Measurements from ENCODE around the gene SLC22A23. TPM values are rescaled to one million over a fixed set of nuclear protein-coding genes. Genes with fewer than 3 reads are reported as not detected.

The SLC22A23 gene
- total and polyA plus RNA-seq, 2 donors (not counting 1 experiment from before 2014, with no cell fraction given) = 0.18 to 1.4 TPM

DNA sequence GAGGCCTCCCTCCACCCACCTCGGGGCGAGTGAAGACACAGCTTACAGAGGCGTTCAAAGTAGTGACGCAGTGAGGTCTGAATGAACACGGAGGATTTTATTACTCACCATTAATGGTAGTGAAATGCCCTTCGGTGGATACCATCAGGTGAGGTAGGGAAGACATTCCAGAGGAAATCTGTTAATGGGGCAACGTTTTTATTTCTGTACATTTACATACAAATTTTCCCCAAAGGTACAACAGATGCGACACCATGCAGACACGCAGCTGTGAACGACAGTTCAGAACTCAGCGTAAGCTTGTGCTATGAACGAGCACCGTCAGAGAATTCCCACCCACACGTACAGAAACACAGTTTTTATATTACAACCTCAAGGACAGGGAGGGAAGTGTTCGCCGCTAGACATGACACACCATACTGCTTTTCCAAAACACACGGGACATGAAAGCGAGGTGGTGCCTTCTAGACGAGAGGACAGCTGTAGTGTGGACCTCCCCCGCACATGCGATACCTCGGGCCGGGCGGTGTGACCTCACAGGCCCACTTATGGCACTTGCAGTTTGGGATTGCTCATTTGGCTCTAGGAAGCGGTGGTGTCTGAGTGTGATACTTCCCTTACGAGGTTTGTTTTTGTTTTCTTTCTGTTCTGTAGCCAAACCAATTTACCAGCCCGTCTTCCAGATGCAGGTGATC is 187.4 kb downstream of the SLC22A23 start:
- DNase-seq = no peak

DNA sequence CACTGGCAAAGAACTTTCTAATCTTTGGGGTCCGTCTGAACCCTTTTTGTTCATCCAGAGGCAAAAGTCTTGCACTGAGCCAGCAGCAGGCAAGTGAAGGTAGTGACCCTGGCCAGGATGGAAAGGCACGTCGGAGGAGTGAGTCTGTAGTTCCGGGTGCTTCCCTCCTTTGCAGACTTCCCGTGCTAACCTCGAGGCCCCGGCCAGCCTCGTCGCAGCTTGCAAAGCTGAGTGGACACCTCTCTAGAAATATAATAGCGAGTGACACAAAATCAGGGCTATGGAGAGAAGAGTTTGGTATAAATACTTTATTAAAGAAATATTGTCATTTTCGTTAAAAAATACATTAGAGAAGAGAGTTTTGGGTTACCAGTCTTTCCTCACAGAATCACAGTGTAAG is 188.2 kb downstream of the SLC22A23 start:
- peaks cover 0 to 52% of the 10 kb centered on the region in 2 experiments for H3K36me3 ChIP-seq (replicated peaks in 1 of 2; ENCODE audit: control extremely low read depth in 1 of 2, control insufficient read depth in 1 of 2, extremely low read depth in 1 of 2, insufficient read depth in 2 of 2, low read length in 1 of 2)
- H3K4me3 ChIP-seq (ENCODE audit: control extremely low read depth in 1 of 5, extremely low read depth in 1 of 5, insufficient read depth in 1 of 5, low read depth in 2 of 5, low read length in 4 of 5) = no peak overlapping the region
- 93% methylated on average over 4 of the region's 11 CpGs for WGBS (ENCODE audit: insufficient coverage)
- TF ChIP-seq, protein P1, sequence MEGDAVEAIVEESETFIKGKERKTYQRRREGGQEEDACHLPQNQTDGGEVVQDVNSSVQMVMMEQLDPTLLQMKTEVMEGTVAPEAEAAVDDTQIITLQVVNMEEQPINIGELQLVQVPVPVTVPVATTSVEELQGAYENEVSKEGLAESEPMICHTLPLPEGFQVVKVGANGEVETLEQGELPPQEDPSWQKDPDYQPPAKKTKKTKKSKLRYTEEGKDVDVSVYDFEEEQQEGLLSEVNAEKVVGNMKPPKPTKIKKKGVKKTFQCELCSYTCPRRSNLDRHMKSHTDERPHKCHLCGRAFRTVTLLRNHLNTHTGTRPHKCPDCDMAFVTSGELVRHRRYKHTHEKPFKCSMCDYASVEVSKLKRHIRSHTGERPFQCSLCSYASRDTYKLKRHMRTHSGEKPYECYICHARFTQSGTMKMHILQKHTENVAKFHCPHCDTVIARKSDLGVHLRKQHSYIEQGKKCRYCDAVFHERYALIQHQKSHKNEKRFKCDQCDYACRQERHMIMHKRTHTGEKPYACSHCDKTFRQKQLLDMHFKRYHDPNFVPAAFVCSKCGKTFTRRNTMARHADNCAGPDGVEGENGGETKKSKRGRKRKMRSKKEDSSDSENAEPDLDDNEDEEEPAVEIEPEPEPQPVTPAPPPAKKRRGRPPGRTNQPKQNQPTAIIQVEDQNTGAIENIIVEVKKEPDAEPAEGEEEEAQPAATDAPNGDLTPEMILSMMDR (IDR thresholded peaks at IDR 0.05) = no peak
- TF ChIP-seq EZH2 (IDR thresholded peaks at IDR 0.05; ENCODE audit: borderline replicate concordance, insufficient read depth, low read depth, low read length, poor library complexity, severe bottlenecking) = no peak
- H3K27ac Mint-ChIP-seq = no peak overlapping the region
- ATAC-seq (ENCODE audit: low read depth) (no peak), DNase-seq (no peak)
- H3K79me2 ChIP-seq (ENCODE audit: control insufficient read depth, insufficient read depth, low read length) = peaks cover 42% of the 10 kb centered on the region
- intact Hi-C loops (cut with micrococcal nuclease) = no loop called here
- no peaks in the 10 kb centered on the region for H3K9me3 ChIP-seq (ENCODE audit: control extremely low read depth in 1 of 3, control insufficient read depth in 2 of 3, insufficient read depth in 1 of 3, low read length in 2 of 3)
- no peak overlapping the region for H2AFZ ChIP-seq (ENCODE audit: insufficient read depth, low read depth, low read length, poor library complexity, severe bottlenecking)
- H3K9me3 Mint-ChIP-seq (ENCODE audit: insufficient read depth) = no peaks in the 10 kb centered on the region
- H3K4me1 ChIP-seq (ENCODE audit: control insufficient read depth in 2 of 2, insufficient read depth in 2 of 2, low read length in 2 of 2) = no peaks in the 10 kb centered on the region
- no peak overlapping the region for H3K9ac ChIP-seq (ENCODE audit: low read length)
- ChIA-PET POLR2A (no interaction called here), CTCF (no interaction called here)
- no peak overlapping the region for H3K4me2 ChIP-seq (replicated peaks; ENCODE audit: low read depth, low read length, poor library complexity, severe bottlenecking)
- no peak overlapping the region for H3K4me3 Mint-ChIP-seq
- H3K27me3 ChIP-seq (replicated peaks in 1 of 4; ENCODE audit: control extremely low read depth in 1 of 4, control insufficient read depth in 3 of 4, insufficient read depth in 4 of 4, low read length in 3 of 4) = no peaks in the 10 kb centered on the region
- H3K27me3 Mint-ChIP-seq = no peaks in the 10 kb centered on the region
- H3K4me1 Mint-ChIP-seq = peaks cover 1% of the 10 kb centered on the region
- H3K27ac ChIP-seq (ENCODE audit: low read length in 2 of 2) = no peak overlapping the region
- H4K20me1 ChIP-seq (ENCODE audit: control insufficient read depth, insufficient read depth, low read length, poor library complexity, severe bottlenecking) = peaks cover 66% of the 10 kb centered on the region

More for the DNA sequence above, 187.4 kb downstream of the SLC22A23 start:
- H3K27me3 Mint-ChIP-seq = no peaks in the 10 kb centered on the region
- Histone ChIP-seq H3K79me2 (ENCODE audit: control insufficient read depth, insufficient read depth, low read length) (peaks cover 35% of the 10 kb centered on the region), H3K4me2 (replicated peaks; ENCODE audit: low read depth, low read length, poor library complexity, severe bottlenecking) (no peak overlapping the region), H3K9me3 (ENCODE audit: control extremely low read depth in 1 of 3, control insufficient read depth in 2 of 3, insufficient read depth in 1 of 3, low read length in 2 of 3) (no peaks in the 10 kb centered on the region), H3K4me3 (ENCODE audit: control extremely low read depth in 1 of 5, extremely low read depth in 1 of 5, insufficient read depth in 1 of 5, low read depth in 2 of 5, low read length in 4 of 5) (no peak overlapping the region), H4K20me1 (ENCODE audit: control insufficient read depth, insufficient read depth, low read length, poor library complexity, severe bottlenecking) (peaks cover 66% of the 10 kb centered on the region), H3K36me3 (replicated peaks in 1 of 2; ENCODE audit: control extremely low read depth in 1 of 2, control insufficient read depth in 1 of 2, extremely low read depth in 1 of 2, insufficient read depth in 2 of 2, low read length in 1 of 2) (peaks cover 0 to 45% of the 10 kb centered on the region in 2 experiments), H3K9ac (ENCODE audit: low read length) (no peak overlapping the region), H3K4me1 (ENCODE audit: control insufficient read depth in 2 of 2, insufficient read depth in 2 of 2, low read length in 2 of 2) (no peaks in the 10 kb centered on the region), H3K27ac (ENCODE audit: low read length in 2 of 2) (no peak overlapping the region), H3K27me3 (replicated peaks in 1 of 4; ENCODE audit: control extremely low read depth in 1 of 4, control insufficient read depth in 3 of 4, insufficient read depth in 4 of 4, low read length in 3 of 4) (no peaks in the 10 kb centered on the region), H2AFZ (ENCODE audit: insufficient read depth, low read depth, low read length, poor library complexity, severe bottlenecking) (no peak overlapping the region)
- WGBS (ENCODE audit: insufficient coverage) = 98% methylated on average over 8 of the region's 27 CpGs
- no peaks in the 10 kb centered on the region for H3K9me3 Mint-ChIP-seq (ENCODE audit: insufficient read depth)
- TF ChIP-seq, protein P1 (IDR thresholded peaks at IDR 0.05) = no peak
- no peak for TF ChIP-seq EZH2 (IDR thresholded peaks at IDR 0.05; ENCODE audit: borderline replicate concordance, insufficient read depth, low read depth, low read length, poor library complexity, severe bottlenecking)
- no peak overlapping the region for H3K4me3 Mint-ChIP-seq
- H3K27ac Mint-ChIP-seq = no peak overlapping the region
- CTCF ChIA-PET = interaction anchor here (1.1 to 1.4 kb wide), 2 partner anchors 10 to 18 kb away, joined by 4 read pairs; no protein-coding TSS in a partner anchor
- intact Hi-C loops (cut with micrococcal nuclease) = no loop called here
- ATAC-seq (ENCODE audit: low read depth) = no peak
- POLR2A ChIA-PET = no interaction called here
- H3K4me1 Mint-ChIP-seq = peaks cover 1% of the 10 kb centered on the region
